ENCODE results near the gene A4GNT.
"Not testable (repeated sequence)": the region's sequence is repeated elsewhere in the genome, so short reads cannot be mapped to it uniquely, and the experiment has no call there.

The A4GNT gene

GRCh38 chr3:138132239-138132638, at the start of gene A4GNT:
TSS of gene A4GNT (minus strand) at chr3:138132390. CDS start at chr3:138131256, 1,134 bp downstream.
- DNase-seq (ENCODE audit: low spot score), result no peak

DNA sequence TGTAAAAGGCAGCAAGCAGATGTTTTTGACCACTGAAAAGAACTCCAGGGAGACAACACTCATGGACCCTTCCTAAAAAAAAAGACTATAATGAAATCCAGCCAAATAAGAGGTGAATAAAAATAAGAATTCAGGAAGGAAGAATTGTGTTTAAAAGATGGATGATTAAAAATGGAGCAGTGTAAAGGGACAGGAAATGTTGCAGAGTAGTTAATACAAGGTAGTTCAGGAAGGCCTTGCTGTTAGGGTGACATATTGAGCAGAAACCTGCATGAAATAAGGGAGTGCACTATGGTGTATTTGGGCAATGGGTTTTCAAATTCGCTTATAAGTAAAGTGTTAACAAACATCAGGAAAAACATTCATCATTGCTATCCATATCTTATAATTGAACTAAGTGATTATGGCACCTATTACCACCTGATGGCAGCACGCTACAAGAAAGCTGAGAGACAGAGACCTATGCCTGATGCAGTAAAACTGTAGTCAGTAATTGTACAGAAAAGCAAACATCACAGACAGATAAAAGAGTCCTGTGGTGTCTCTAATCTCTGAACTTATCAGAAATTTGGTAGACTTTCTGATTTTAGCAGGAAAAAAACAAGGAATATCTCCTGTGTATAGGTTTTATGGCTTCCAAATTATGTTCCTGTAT, 48.3 kb upstream of the A4GNT start:
- DNase-seq (ENCODE audit: low spot score), result no peak

DNA sequence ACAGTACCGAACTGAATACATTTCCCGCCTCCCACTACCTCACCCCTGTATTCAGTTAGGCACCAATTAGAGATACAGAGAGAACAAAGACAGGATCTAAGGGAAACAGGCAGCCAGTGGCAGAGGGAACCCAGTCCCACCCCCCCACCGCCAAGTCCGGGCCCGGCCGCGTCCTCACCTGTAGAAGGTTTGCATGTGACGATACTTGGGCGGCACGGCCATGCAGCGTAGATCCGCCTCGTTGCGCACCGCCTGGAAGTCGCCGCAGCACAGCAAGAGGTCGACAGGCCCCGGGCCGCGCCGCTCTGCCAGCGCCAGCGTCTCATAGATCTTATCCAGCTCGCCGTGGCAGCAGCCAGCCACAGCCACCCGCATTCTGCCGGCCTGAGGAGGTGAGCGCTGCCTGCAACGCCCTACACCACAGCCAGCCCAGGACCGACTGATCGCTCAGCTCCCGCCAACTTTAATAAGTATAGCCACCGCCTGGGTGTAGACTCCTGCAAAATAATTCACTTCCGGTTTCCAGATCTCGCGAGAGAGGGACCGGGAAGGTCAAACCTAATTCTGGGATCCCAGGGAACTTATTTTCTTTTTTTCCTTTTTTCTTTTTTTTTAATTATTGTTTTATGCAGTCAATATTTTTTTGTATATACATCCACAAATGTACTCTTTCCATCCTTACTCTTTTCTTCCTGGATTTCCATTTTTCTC, 42.4 kb upstream of the A4GNT start, which contains the start of gene DBR1:
Gene DBR1 (minus strand): TSS at position 501 of the 711 bp plus-strand sequence. CDS start 126 bp downstream, at position 375.
- peak; percentile 70 for DNase-seq (ENCODE audit: low spot score)

GRCh38 chr3:138173769-138174420, 41.7 kb upstream of the A4GNT start:
- no peak for DNase-seq (ENCODE audit: low spot score)

DNA sequence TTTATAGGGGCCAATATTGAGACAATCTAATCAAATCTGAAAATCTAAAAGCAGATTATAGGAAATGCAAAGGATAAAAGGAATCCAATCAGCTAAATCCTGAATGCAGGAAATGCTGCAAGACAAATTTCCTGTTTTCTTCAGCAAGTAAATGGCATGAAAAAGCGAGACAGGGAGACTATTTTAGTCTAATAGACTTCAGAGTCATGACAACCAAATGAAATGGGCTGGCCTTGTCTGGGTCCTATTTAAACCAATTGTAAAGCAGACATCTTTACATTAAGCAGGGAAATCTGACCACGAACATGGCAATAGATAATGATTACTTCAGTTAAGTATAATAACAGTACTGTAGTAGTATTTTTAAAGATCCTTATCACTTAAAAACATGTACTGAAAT, 40.4 kb upstream of the A4GNT start:
- peak; percentile 39 for DNase-seq (ENCODE audit: low spot score)

DNA sequence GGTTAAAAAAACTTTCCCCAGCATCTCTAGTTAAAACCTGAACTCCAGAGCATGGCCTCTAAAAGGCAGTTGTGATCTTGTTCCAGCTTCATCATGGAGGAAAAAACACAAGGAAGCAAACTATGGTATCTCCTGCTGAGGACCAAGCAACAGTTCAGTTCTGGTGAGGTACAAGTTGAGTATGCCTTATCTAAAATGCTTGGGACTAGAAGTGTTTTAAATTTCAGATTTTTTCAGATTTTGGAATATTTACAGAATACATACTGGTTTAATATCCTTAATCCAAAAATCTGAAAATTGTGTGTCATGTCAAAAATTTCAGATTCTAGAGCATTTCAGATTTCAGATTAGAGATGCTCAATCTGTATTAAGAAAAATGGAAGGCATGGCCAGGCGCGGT, 32.9 kb upstream of the A4GNT start:
- DNase-seq (ENCODE audit: low spot score), result no peak

- DNase-seq (ENCODE audit: low spot score), result no peak
These were observed 25.6 kb upstream of the A4GNT start for GRCh38 chr3:138157743-138158142.

GRCh38 chr3:138154534-138154933, 22.3 kb upstream of the A4GNT start:
- no peak for DNase-seq (ENCODE audit: low spot score)

GRCh38 chr3:138148503-138148902, 16.3 kb upstream of the A4GNT start:
- no peak for DNase-seq (ENCODE audit: low spot score)

- DNase-seq (ENCODE audit: low spot score), result not testable (repeated sequence)
These were observed 10.0 kb upstream of the A4GNT start for GRCh38 chr3:138142181-138142580.

GRCh38 chr3:138140940-138141339, 8.8 kb upstream of the A4GNT start:
- no peak for DNase-seq (ENCODE audit: low spot score)

GRCh38 chr3:138139691-138140090, 7.5 kb upstream of the A4GNT start:
- no peak for DNase-seq (ENCODE audit: low spot score)

DNA sequence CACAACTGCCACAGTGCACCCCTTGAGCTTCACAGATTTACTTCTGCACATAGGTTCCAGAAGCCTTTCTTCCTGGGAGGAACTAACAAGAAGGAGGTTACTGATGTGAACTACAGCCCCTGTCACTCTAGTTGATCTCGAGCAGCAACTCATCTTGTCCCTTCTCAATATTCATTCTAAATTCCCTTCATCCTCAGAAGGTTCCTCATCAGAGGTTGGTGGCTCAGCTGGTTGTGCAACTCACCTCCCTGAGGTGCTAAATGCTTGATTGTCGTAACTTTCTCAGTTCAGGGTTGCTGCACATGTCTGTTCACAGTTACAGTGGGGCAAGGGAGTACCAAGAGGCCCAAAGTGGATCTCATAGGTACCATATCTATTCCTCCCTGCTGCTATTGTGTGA, 5.7 kb upstream of the A4GNT start:
- DNase-seq (ENCODE audit: low spot score), result no peak

- no peak for DNase-seq (ENCODE audit: low spot score)
These were observed 4.0 kb upstream of the A4GNT start for GRCh38 chr3:138136201-138136600.

GRCh38 chr3:138135833-138136194, 3.6 kb upstream of the A4GNT start:
- no peak for DNase-seq (ENCODE audit: low spot score)

DNA sequence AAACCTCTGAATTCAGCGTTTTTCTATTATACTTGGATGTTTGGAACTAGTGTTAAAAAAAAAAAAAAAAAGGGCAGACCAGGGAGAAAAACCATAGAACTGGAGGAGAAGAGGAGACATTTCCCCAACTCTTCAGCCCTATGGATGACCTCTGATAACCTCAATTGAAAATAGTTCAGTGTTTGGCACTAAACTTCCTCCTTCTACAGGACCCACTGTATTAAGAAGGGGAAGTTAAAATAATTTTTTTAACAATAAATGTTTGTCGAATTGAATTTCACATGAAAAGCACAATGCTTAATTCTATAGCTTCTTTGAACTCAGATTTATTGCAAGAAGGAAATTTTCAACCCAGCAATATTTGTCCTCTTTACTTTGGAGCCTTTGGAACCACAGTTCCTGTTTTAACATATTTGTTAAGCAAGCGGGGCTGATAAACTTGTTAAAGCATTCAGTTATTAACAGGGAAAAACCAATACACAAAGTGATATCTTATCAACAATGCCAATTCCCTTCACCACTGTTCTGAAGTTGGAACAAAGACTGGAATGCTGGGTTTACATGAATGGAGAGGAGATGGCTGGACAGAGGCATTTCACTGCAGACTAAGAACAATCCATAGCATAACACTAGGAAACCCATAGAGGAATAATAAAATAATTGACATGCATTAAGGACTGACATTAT, 3.1 kb upstream of the A4GNT start:
- DNase-seq (ENCODE audit: low spot score), result no peak

- DNase-seq (ENCODE audit: low spot score), result no peak
These were observed 4.4 kb downstream of the A4GNT start for GRCh38 chr3:138127636-138128365.

GRCh38 chr3:138125548-138126221, 6.5 kb downstream of the A4GNT start:
- no peak for DNase-seq (ENCODE audit: low spot score)

GRCh38 chr3:138124706-138125355, 7.4 kb downstream of the A4GNT start:
- no peak for DNase-seq (ENCODE audit: low spot score)

GRCh38 chr3:138124188-138124587, 8.0 kb downstream of the A4GNT start:
- no peak for DNase-seq (ENCODE audit: low spot score)

GRCh38 chr3:138119423-138119766, 12.8 kb downstream of the A4GNT start:
- no peak for DNase-seq (ENCODE audit: low spot score)
